Measurements from ENCODE around the gene SPAG8.

The SPAG8 gene

DNA sequence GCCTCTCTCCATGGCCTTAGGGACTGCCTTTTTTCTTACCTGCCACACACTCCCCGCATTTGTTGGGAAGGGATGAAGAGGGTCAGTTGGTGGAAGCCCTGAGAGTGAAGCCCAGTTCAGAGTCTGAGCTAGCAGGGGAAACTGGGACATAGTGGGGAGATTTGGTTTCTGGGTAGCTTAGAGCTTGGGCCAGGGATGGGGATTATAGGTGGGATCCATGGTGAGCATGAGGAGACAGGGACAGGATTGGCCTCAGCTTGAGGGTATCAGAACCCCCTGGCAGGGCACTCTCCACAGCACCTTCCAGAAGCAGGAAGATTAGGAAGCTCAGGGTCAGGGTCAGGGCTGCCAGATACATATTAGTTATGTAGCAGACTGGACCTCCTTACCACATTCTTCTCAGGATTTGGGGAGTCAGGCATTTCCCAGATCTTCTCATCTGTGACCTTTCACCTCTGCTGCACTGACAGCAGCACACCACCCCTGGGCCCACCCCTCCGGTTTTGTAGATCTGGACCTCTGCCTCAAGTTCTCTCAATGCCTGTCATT, 40.3 kb upstream of the SPAG8 start:
- peaks cover 11% of the 10 kb centered on the region for H3K4me1 ChIP-seq (ENCODE audit: control insufficient read depth, insufficient read depth, low read length, unreplicated experiment)

GRCh38 chr9:35847792-35848572, 35.9 kb upstream of the SPAG8 start:
- no peaks in the 10 kb centered on the region for H3K27me3 ChIP-seq (ENCODE audit: insufficient read depth, low read length)
- peak overlapping the region; percentile 4 for H2AFZ ChIP-seq (ENCODE audit: low read length, unreplicated experiment)
- no peaks in the 10 kb centered on the region for H3K36me3 ChIP-seq (ENCODE audit: insufficient read depth, low read length)
- no peaks in the 10 kb centered on the region for H3K79me2 ChIP-seq (ENCODE audit: control insufficient read depth, insufficient read depth, low read length, unreplicated experiment)
- no peak overlapping the region for H3K4me3 ChIP-seq (ENCODE audit: low read depth, low read length)
- H3K27ac ChIP-seq (ENCODE audit: low read depth, low read length), result peak overlapping the region; percentile 24; the same call in 1 of the 2 replicates
- H3K4me1 ChIP-seq (ENCODE audit: control insufficient read depth, insufficient read depth, low read length, unreplicated experiment), result peaks cover 33% of the 10 kb centered on the region

More for the DNA sequence above, 40.3 kb upstream of the SPAG8 start:
- no peaks in the 10 kb centered on the region for H3K27me3 ChIP-seq (ENCODE audit: insufficient read depth, low read length)
- no peak overlapping the region for H3K27ac ChIP-seq (ENCODE audit: low read depth, low read length)
- no peak overlapping the region for H3K4me3 ChIP-seq (ENCODE audit: low read depth, low read length)
- no peaks in the 10 kb centered on the region for H3K36me3 ChIP-seq (ENCODE audit: insufficient read depth, low read length)
- no peaks in the 10 kb centered on the region for H3K79me2 ChIP-seq (ENCODE audit: control insufficient read depth, insufficient read depth, low read length, unreplicated experiment)
- H2AFZ ChIP-seq (ENCODE audit: low read length, unreplicated experiment), result no peak overlapping the region

- H3K4me3 ChIP-seq (ENCODE audit: low read depth, low read length), result no peak overlapping the region
- no peak overlapping the region for H3K27ac ChIP-seq (ENCODE audit: low read depth, low read length)
- no peaks in the 10 kb centered on the region for H3K27me3 ChIP-seq (ENCODE audit: insufficient read depth, low read length)
- no peak overlapping the region for H2AFZ ChIP-seq (ENCODE audit: low read length, unreplicated experiment)
- H3K36me3 ChIP-seq (ENCODE audit: insufficient read depth, low read length), result no peaks in the 10 kb centered on the region
- H3K4me1 ChIP-seq (ENCODE audit: control insufficient read depth, insufficient read depth, low read length, unreplicated experiment), result peaks cover 41% of the 10 kb centered on the region
- H3K79me2 ChIP-seq (ENCODE audit: control insufficient read depth, insufficient read depth, low read length, unreplicated experiment), result no peaks in the 10 kb centered on the region
Observed at GRCh38 chr9:35845824-35846771, 34.0 kb upstream of the SPAG8 start.

DNA sequence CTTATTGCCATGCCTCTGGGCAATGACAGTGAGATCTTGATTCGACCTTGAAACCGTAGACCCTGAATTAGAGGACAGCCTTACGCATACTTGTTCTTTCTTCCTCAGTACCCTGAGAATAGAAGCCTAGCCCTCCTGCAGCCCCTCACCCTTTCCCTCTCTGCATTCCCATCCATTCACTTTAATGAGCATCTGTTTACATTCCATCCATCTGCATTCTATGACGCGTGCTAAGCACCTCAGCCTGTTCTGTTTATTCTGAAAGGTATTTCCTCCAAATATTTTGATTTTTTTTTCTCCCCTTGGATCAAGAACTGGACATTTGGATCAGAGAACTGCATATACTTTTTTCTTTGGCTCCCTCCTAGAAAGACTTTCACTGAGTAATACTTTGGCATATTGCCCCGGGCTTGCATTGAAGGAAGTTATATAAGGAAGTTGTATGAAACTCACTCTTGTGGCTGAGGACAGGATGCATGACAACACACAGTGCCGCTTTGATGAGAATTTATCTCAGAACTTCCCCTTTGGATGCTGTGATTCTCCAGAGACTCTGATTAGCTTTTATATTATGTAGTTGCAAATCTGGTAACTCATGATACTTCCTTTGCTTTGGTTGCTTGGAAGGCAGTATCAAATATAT, 32.7 kb upstream of the SPAG8 start:
- no peak overlapping the region for H2AFZ ChIP-seq (ENCODE audit: low read length, unreplicated experiment)
- H3K79me2 ChIP-seq (ENCODE audit: control insufficient read depth, insufficient read depth, low read length, unreplicated experiment), result no peaks in the 10 kb centered on the region
- no peak overlapping the region for H3K4me3 ChIP-seq (ENCODE audit: low read depth, low read length)
- H3K27ac ChIP-seq (ENCODE audit: low read depth, low read length), result peak overlapping the region; percentile 56
- H3K36me3 ChIP-seq (ENCODE audit: insufficient read depth, low read length), result no peaks in the 10 kb centered on the region
- peaks cover 41% of the 10 kb centered on the region for H3K4me1 ChIP-seq (ENCODE audit: control insufficient read depth, insufficient read depth, low read length, unreplicated experiment)
- no peaks in the 10 kb centered on the region for H3K27me3 ChIP-seq (ENCODE audit: insufficient read depth, low read length)

GRCh38 chr9:35842795-35843194, 30.7 kb upstream of the SPAG8 start:
- Histone ChIP-seq H2AFZ (ENCODE audit: low read length, unreplicated experiment) (no peak overlapping the region), H3K27ac (ENCODE audit: low read depth, low read length) (no peak overlapping the region), H3K27me3 (ENCODE audit: insufficient read depth, low read length) (no peaks in the 10 kb centered on the region), H3K4me1 (ENCODE audit: control insufficient read depth, insufficient read depth, low read length, unreplicated experiment) (peaks cover 33% of the 10 kb centered on the region), H3K4me3 (ENCODE audit: low read depth, low read length) (no peak overlapping the region), H3K79me2 (ENCODE audit: control insufficient read depth, insufficient read depth, low read length, unreplicated experiment) (no peaks in the 10 kb centered on the region), H3K36me3 (ENCODE audit: insufficient read depth, low read length) (no peaks in the 10 kb centered on the region)

DNA sequence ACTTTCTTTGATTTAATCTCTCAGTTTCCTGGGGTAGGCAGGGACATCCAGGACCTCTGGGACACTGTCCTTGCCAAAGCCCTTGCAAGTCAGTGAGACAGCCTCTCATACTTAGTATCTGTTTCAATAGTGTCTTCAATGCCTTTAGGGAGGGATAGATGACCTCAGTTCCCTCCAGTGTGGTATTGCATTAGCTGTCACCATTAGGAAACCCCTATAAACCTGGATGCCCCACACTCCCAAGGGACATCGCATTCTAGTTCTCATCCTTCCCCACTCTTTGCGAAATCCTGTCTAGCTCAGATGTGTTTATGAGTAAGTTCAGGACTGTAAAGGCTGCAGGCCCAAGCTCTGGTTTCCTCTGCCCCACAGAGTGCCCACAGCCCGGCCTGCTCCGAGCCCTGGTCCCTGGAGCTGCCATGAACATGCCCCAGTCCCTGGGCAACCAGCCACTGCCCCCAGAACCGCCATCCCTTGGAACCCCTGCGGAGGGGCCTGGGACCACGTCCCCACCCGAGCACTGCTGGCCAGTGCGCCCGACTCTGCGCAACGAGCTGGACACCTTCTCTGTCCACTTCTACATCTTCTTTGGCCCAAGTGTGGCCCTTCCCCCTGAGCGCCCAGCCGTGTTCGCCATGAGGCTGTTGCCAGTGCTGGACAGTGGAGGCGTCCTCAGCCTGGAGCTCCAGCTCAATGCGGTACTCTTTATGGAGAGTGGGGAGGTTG, 30.1 kb upstream of the SPAG8 start:
- Histone ChIP-seq H3K27ac (ENCODE audit: low read depth, low read length) (no peak overlapping the region), H3K27me3 (ENCODE audit: insufficient read depth, low read length) (no peaks in the 10 kb centered on the region), H3K79me2 (ENCODE audit: control insufficient read depth, insufficient read depth, low read length, unreplicated experiment) (no peaks in the 10 kb centered on the region), H3K4me3 (ENCODE audit: low read depth, low read length) (no peak overlapping the region), H2AFZ (ENCODE audit: low read length, unreplicated experiment) (no peak overlapping the region), H3K4me1 (ENCODE audit: control insufficient read depth, insufficient read depth, low read length, unreplicated experiment) (peaks cover 30% of the 10 kb centered on the region), H3K36me3 (ENCODE audit: insufficient read depth, low read length) (no peaks in the 10 kb centered on the region)

- peaks cover 30% of the 10 kb centered on the region for H3K4me1 ChIP-seq (ENCODE audit: control insufficient read depth, insufficient read depth, low read length, unreplicated experiment)
Observed at GRCh38 chr9:35841645-35841900, 29.5 kb upstream of the SPAG8 start.

DNA sequence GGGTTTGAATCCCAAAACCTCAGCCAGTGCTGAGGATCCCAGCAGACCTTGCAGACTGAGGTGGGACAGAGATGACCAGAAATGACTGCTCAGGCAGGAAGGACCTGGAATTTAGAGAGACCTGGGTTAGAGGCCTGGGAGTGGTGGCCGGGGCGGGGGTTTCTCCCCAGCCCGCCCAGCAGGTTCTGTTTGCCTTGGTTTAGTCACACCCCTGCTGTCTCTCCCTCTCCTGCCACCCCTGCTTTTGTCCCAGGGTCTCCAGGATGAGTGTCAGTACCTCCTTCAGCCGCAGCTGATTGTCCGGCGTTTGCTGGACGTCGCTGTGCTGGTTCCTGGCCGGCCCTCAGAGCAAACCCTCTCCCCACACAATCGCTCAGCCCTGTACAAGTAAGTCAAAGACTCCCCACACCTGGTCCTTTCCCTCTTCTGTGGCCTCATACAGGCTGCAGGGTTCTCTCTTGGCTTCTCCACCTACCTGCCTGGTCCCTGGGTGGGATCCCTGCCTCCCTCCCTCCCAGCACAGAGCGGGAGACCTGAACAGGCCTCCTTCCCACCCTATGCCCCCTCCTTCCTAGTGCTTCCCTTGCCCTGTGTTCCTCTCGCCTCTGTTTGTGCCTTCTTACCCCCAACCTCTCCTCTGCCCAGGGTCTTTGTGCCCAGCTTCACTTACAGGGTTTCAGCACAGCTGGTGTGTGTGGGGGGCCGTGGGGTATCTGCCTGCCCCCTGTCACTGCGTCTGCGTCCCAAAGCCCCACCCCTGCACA, 29.0 kb upstream of the SPAG8 start:
- Histone ChIP-seq H3K36me3 (ENCODE audit: insufficient read depth, low read length) (no peaks in the 10 kb centered on the region), H3K27me3 (ENCODE audit: insufficient read depth, low read length) (no peaks in the 10 kb centered on the region), H3K4me3 (ENCODE audit: low read depth, low read length) (no peak overlapping the region), H3K4me1 (ENCODE audit: control insufficient read depth, insufficient read depth, low read length, unreplicated experiment) (peaks cover 30% of the 10 kb centered on the region), H2AFZ (ENCODE audit: low read length, unreplicated experiment) (no peak overlapping the region), H3K79me2 (ENCODE audit: control insufficient read depth, insufficient read depth, low read length, unreplicated experiment) (no peaks in the 10 kb centered on the region), H3K27ac (ENCODE audit: low read depth, low read length) (no peak overlapping the region)

More at GRCh38 chr9:35841645-35841900, 29.5 kb upstream of the SPAG8 start:
- H3K4me3 ChIP-seq (ENCODE audit: low read depth, low read length), result no peak overlapping the region
- no peaks in the 10 kb centered on the region for H3K79me2 ChIP-seq (ENCODE audit: control insufficient read depth, insufficient read depth, low read length, unreplicated experiment)
- no peaks in the 10 kb centered on the region for H3K36me3 ChIP-seq (ENCODE audit: insufficient read depth, low read length)
- no peak overlapping the region for H3K27ac ChIP-seq (ENCODE audit: low read depth, low read length)
- no peak overlapping the region for H2AFZ ChIP-seq (ENCODE audit: low read length, unreplicated experiment)
- H3K27me3 ChIP-seq (ENCODE audit: insufficient read depth, low read length), result no peaks in the 10 kb centered on the region

DNA sequence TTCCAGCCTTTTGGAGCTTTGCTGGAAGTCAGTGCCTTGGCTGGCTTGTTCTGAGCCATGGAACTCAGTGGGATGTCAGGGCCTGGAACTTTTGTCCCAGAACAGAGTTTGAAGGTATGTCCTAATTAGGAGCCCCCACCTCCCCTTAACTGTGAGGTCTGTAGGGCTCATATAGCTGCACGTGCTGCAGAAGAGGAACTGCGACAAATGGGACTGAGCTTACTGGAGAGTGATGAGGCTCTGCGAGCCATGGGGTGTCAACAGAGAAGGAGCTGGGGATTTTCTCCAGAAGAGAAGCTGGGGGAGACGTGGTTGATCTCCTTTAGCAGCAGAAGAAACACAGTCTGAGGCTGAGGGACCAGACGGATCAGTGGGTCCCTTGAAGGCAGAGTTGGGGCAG, 27.9 kb upstream of the SPAG8 start:
- Histone ChIP-seq H3K79me2 (ENCODE audit: control insufficient read depth, insufficient read depth, low read length, unreplicated experiment) (no peaks in the 10 kb centered on the region), H3K27ac (ENCODE audit: low read depth, low read length) (no peak overlapping the region), H3K4me1 (ENCODE audit: control insufficient read depth, insufficient read depth, low read length, unreplicated experiment) (peaks cover 20% of the 10 kb centered on the region), H2AFZ (ENCODE audit: low read length, unreplicated experiment) (no peak overlapping the region), H3K27me3 (ENCODE audit: insufficient read depth, low read length) (no peaks in the 10 kb centered on the region), H3K4me3 (ENCODE audit: low read depth, low read length) (no peak overlapping the region), H3K36me3 (ENCODE audit: insufficient read depth, low read length) (no peaks in the 10 kb centered on the region)
